ENCODE results near the gene PMFBP1. TPM values are rescaled to one million over a fixed set of nuclear protein-coding genes. Genes with fewer than 3 reads are reported as not detected.

PMFBP1 gene
- total RNA-seq, 2 donors from 2014 or later = 2.0 TPM; not detected in 1

GRCh38 chr16:72109300-72109699, 62.7 kb downstream of the PMFBP1 start:
- TF ChIP-seq, protein P1, sequence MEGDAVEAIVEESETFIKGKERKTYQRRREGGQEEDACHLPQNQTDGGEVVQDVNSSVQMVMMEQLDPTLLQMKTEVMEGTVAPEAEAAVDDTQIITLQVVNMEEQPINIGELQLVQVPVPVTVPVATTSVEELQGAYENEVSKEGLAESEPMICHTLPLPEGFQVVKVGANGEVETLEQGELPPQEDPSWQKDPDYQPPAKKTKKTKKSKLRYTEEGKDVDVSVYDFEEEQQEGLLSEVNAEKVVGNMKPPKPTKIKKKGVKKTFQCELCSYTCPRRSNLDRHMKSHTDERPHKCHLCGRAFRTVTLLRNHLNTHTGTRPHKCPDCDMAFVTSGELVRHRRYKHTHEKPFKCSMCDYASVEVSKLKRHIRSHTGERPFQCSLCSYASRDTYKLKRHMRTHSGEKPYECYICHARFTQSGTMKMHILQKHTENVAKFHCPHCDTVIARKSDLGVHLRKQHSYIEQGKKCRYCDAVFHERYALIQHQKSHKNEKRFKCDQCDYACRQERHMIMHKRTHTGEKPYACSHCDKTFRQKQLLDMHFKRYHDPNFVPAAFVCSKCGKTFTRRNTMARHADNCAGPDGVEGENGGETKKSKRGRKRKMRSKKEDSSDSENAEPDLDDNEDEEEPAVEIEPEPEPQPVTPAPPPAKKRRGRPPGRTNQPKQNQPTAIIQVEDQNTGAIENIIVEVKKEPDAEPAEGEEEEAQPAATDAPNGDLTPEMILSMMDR (IDR thresholded peaks at IDR 0.05) = no peak
- DNase-seq (ENCODE audit: low spot score) = no peak
- no peaks in the 10 kb centered on the region for H3K9me3 ChIP-seq
- H3K4me1 ChIP-seq = no peaks in the 10 kb centered on the region
- H3K4me3 ChIP-seq = no peak overlapping the region
- no peak overlapping the region for H3K27ac ChIP-seq
- peaks cover 82% of the 10 kb centered on the region for H3K36me3 ChIP-seq
- no peaks in the 10 kb centered on the region for H3K27me3 ChIP-seq

DNA sequence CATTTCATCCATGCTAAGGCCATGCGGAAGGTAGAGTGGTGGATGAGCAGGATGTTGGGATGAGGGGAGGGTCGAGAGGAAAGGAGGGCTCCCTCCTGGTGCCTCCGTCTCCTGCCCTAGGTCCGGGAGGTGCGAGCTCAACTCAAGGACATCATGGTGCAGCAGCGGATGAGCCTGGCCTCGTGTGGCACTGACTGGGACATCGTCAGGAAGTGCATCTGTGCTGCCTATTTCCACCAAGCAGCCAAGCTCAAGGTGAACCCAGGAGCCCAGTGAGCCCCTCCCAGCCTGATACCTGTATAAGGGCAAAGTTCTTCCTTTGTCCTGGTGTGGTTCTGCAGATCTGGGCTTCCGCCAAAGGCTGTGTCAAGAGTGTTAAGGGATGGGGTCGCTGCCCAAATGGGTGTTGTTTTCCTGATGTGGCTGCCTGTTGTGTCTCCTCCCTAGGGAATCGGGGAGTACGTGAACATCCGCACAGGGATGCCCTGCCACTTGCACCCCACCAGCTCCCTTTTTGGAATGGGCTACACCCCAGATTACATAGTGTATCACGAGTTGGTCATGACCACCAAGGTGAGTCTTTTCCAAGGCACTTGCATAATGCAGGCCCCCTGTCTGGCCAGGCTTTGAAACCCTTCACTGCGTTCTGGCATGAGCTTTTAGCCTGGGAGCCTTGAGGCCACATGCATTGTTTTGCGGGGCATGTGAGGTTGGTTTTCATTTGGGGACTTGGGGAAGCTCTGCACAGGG, 63.4 kb downstream of the PMFBP1 start:
- Histone ChIP-seq H3K4me3 (no peak overlapping the region), H3K4me1 (no peaks in the 10 kb centered on the region), H3K36me3 (peaks cover 89% of the 10 kb centered on the region), H3K27ac (no peak overlapping the region), H3K27me3 (no peaks in the 10 kb centered on the region), H3K9me3 (no peaks in the 10 kb centered on the region)
- DNase-seq (ENCODE audit: low spot score) = no peak
- TF ChIP-seq, protein P1 (IDR thresholded peaks at IDR 0.05) = no peak

DNA sequence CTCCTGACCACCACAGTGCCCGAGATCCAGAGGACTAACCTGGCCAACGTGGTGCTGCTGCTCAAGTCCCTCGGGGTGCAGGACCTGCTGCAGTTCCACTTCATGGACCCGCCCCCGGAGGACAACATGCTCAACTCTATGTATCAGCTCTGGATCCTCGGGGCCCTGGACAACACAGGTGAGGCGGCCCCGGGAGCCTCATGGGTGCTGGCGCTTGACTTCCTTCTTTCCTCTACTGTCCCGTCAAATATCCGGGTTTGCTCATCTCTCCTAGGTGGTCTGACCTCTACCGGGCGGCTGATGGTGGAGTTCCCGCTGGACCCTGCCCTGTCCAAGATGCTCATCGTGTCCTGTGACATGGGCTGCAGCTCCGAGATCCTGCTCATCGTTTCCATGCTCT, 64.6 kb downstream of the PMFBP1 start:
- no peak overlapping the region for H3K27ac ChIP-seq
- H3K9me3 ChIP-seq = no peaks in the 10 kb centered on the region
- DNase-seq (ENCODE audit: low spot score) = no peak
- H3K36me3 ChIP-seq = peaks cover 99% of the 10 kb centered on the region
- H3K4me1 ChIP-seq = no peaks in the 10 kb centered on the region
- TF ChIP-seq, protein P1 (IDR thresholded peaks at IDR 0.05) = no peak
- no peak overlapping the region for H3K4me3 ChIP-seq
- H3K27me3 ChIP-seq = no peaks in the 10 kb centered on the region

- Histone ChIP-seq H3K27me3 (no peaks in the 10 kb centered on the region), H3K4me1 (no peaks in the 10 kb centered on the region), H3K4me3 (no peak overlapping the region), H3K27ac (no peak overlapping the region), H3K36me3 (peaks cover 99% of the 10 kb centered on the region), H3K9me3 (no peaks in the 10 kb centered on the region)
- TF ChIP-seq, protein P1 (IDR thresholded peaks at IDR 0.05) = no peak
- no peak for DNase-seq (ENCODE audit: low spot score)
Observed at GRCh38 chr16:72105978-72106377, 66.0 kb downstream of the PMFBP1 start.

GRCh38 chr16:72104905-72105304, 67.0 kb downstream of the PMFBP1 start:
- no peak overlapping the region for H3K4me3 ChIP-seq
- no peaks in the 10 kb centered on the region for H3K27me3 ChIP-seq
- DNase-seq (ENCODE audit: low spot score) = no peak
- TF ChIP-seq, protein P1 (IDR thresholded peaks at IDR 0.05) = no peak
- peaks cover 99% of the 10 kb centered on the region for H3K36me3 ChIP-seq
- no peaks in the 10 kb centered on the region for H3K4me1 ChIP-seq
- H3K27ac ChIP-seq = no peak overlapping the region
- no peaks in the 10 kb centered on the region for H3K9me3 ChIP-seq

DNA sequence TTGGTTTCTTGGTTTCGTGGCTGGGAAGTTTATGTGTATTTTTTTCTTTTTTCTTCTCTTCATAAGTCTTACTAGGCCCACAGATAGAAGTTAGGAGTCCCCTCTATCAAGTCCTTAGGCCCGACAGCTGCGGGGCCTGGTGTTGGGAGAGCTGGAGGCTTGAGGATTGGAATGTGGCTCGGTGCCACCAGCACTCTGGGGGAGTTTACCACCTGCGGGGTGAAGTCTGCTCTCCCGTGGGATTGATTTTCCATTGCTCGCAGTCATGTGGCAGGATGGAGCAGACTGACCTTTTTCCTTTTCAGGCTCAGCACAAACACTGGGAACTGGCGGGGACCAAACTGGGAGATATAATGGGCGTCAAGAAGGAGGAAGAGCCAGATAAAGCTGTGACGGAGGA, 70.8 kb downstream of the PMFBP1 start:
- peaks cover 100% of the 10 kb centered on the region for H3K36me3 ChIP-seq
- no peaks in the 10 kb centered on the region for H3K9me3 ChIP-seq
- H3K4me3 ChIP-seq = no peak overlapping the region
- H3K27me3 ChIP-seq = no peaks in the 10 kb centered on the region
- no peak for DNase-seq (ENCODE audit: low spot score)
- no peak overlapping the region for H3K27ac ChIP-seq
- TF ChIP-seq, protein P1 (IDR thresholded peaks at IDR 0.05) = no peak
- H3K4me1 ChIP-seq = no peaks in the 10 kb centered on the region

All from right atrium auricular region (tissue), 2 donors.